Endothelial cell of umbilical vein (primary cell): ENCODE measurements around the gene SCAP. TPM values are rescaled to one million over a fixed set of nuclear protein-coding genes. Genes with fewer than 3 reads are reported as not detected.

Experiments
- BruUV-seq: library from RNA; stranded (reverse); fragments of 400-500 nt; replicated peaks from 2 replicates; lab custom pipeline; 2021; lab: Mats Ljungman, UMichigan
- CTCF ChIA-PET: fragments of 300-600, 350-600 bp; sonication (Branson Sonifier 250); formaldehyde crosslinking; loops from one replicate; lab custom pipeline; 2021; ENCODE audit warnings: antibody characterized with exemption, inconsistent platforms; lab: Charles Lee
- POLR2A ChIA-PET: fragments of 300-600, 350-600 bp; sonication (Branson Sonifier 250); formaldehyde crosslinking; loops from one replicate; lab custom pipeline; 2021; ENCODE audit warnings: antibody characterized with exemption, inconsistent platforms; lab: Charles Lee
- DNase-seq: peaks from one replicate; pipeline ENCODE4 v3.0.0-alpha.2; 2011; ENCODE audit warnings: low read depth, low spot score
- FAIRE-seq: peaks from 2 replicates; lab custom pipeline; 2011; peaks lifted over from hg19 to GRCh38; lab: Jason Lieb, UNC
- H2AFZ ChIP-seq: 2 replicates; pipeline ENCODE4 v1.6.0; 2012; ENCODE audit warnings: low read depth, low read length, control low read depth, inconsistent platforms
- H3K27ac ChIP-seq: 2 replicates; pipeline ENCODE4 v1.5.1; 2011; ENCODE audit warnings: low read depth, mild to moderate bottlenecking, control low read depth, low read length, moderate library complexity; ENCODE audit not compliant: insufficient read depth
- H3K27me3 ChIP-seq, 2 experiments: 2 replicates each; pipeline versions ENCODE4 v1.6.0 to v1.6.1; 2011; ENCODE audit warnings: low read length in 2 of 2, mixed read lengths in 1 of 2; ENCODE audit not compliant: control insufficient read depth in 2 of 2, insufficient read depth in 2 of 2
- H3K36me3 ChIP-seq, 2 experiments: 2 replicates in 1 of 2; 3 replicates in 1 of 2; pipeline ENCODE4 v1.5.1; 2011; ENCODE audit warnings: low read length in 2 of 2, mild to moderate bottlenecking in 1 of 2, moderate library complexity in 1 of 2; ENCODE audit not compliant: control insufficient read depth in 2 of 2, insufficient read depth in 2 of 2; ENCODE audit errors: extremely low read depth in 1 of 2
- H3K4me1 ChIP-seq: 3 replicates; pipeline ENCODE4 v1.5.1; 2011; ENCODE audit warnings: mild to moderate bottlenecking, low read length; ENCODE audit not compliant: control insufficient read depth, insufficient read depth; ENCODE audit errors: extremely low read depth
- H3K4me2 ChIP-seq: 2 replicates; pipeline ENCODE4 v1.6.1; 2011; ENCODE audit warnings: low read length, control low read depth, mixed read lengths; ENCODE audit not compliant: insufficient read depth
- H3K4me3 ChIP-seq, 3 experiments: fragments of 200-600 bp in 1 of 3; sonication (generic), shearing (Covaris generic) in 1 of 3; replicated peaks in 1 of 3; 2 replicates each; pipeline ENCODE4 v1.5.1; 2011 to 2016; ENCODE audit warnings: control low read depth in 3 of 3, low read length in 3 of 3, mild to moderate bottlenecking in 2 of 3, inconsistent platforms in 1 of 3, low read depth in 1 of 3, moderate library complexity in 1 of 3; ENCODE audit not compliant: insufficient read depth in 1 of 3
- H3K79me2 ChIP-seq: 2 replicates; pipeline ENCODE4 v1.6.0; 2012; ENCODE audit warnings: low read length, inconsistent platforms; ENCODE audit not compliant: control insufficient read depth, insufficient read depth
- H3K9ac ChIP-seq: replicated peaks from 2 replicates; pipeline ENCODE3; 2011; ENCODE audit warnings: low read length, control low read depth; ENCODE audit not compliant: insufficient read depth; ENCODE audit errors: extremely low read depth
- H3K9me1 ChIP-seq: replicated peaks from 3 replicates; pipeline ENCODE4 v1.6.0; 2011; ENCODE audit warnings: mild to moderate bottlenecking, low read length; ENCODE audit not compliant: control insufficient read depth, insufficient read depth; ENCODE audit errors: extremely low read depth
- H3K9me3 ChIP-seq: replicated peaks from 2 replicates; pipeline ENCODE4 v1.5.1; 2012; ENCODE audit warnings: low read length, inconsistent platforms; ENCODE audit not compliant: control insufficient read depth, insufficient read depth
- H4K20me1 ChIP-seq: replicated peaks from 2 replicates; pipeline ENCODE3; 2011; ENCODE audit warnings: mild to moderate bottlenecking, low read length; ENCODE audit not compliant: control insufficient read depth, insufficient read depth; ENCODE audit errors: extremely low read depth
- EZH2 ChIP-seq: IDR thresholded peaks from 2 replicates; pipeline ENCODE4 v1.6.1; 2012; ENCODE audit warnings: borderline replicate concordance, low read depth, mild to moderate bottlenecking, moderate library complexity, low read length, inconsistent platforms; ENCODE audit not compliant: severe bottlenecking
- FOS ChIP-seq: IDR thresholded peaks from 2 replicates; pipeline ENCODE4 v1.6.1; 2011; ENCODE audit warnings: mild to moderate bottlenecking, low read length, moderate library complexity, borderline replicate concordance; ENCODE audit not compliant: insufficient read depth
- GATA2 ChIP-seq: IDR thresholded peaks from 2 replicates; pipeline ENCODE4 v1.7.0; 2011; ENCODE audit warnings: low read depth, mild to moderate bottlenecking, moderate library complexity, mixed read lengths, low read length; ENCODE audit not compliant: insufficient read length, insufficient read depth
- JUN ChIP-seq: IDR thresholded peaks from 2 replicates; pipeline ENCODE4 v1.6.1; 2011; ENCODE audit warnings: borderline replicate concordance, low read depth; ENCODE audit not compliant: insufficient read length, insufficient read depth
- MAX ChIP-seq: IDR thresholded peaks from 2 replicates; pipeline ENCODE4 v1.6.1; 2011; ENCODE audit not compliant: insufficient read depth, insufficient read length
- MYC ChIP-seq: IDR thresholded peaks from one replicate; pipeline ENCODE4 v1.6.1; 2011; ENCODE audit warnings: mild to moderate bottlenecking, low read depth, low read length
- POLR2A ChIP-seq: IDR thresholded peaks from 2 replicates; pipeline ENCODE4 v1.6.1; 2012; ENCODE audit warnings: low read depth, mild to moderate bottlenecking, control low read depth, low read length
- POLR2AphosphoS5 ChIP-seq: IDR thresholded peaks from 2 replicates; pipeline ENCODE4 v1.6.1; 2012; ENCODE audit warnings: low read depth, mild to moderate bottlenecking, control low read depth, low read length, moderate library complexity; ENCODE audit not compliant: insufficient read depth
- dilution Hi-C: fragments of 300-500 bp; cut with MboI; formaldehyde crosslinking; loops from one replicate; pipeline ENCODE4 v1.15.0; 2019; ENCODE audit warnings: low sequenced_read_pairs; ENCODE audit not compliant: extremely low pct_ligation_motif_present
- intact Hi-C: fragments of 100-400 bp; cut with micrococcal nuclease; formaldehyde crosslinking; loops from one replicate; pipeline ENCODE4 v1.10.0; 2022
- polyA plus RNA-seq, 4 experiments: library from polyadenylated mRNA; depleted of rRNA in 3 of 4; stranded (reverse) in 3 of 4; unstranded in 1 of 4; fragments of >200 nt; gene quantifications; 2 replicates each; pipeline versions ENCODE4 v1.2.1 to v1.2.3, GENCODE V29; 2011 to 2012; ENCODE audit warnings: missing spikeins in 1 of 4
- total RNA-seq: library from RNA; stranded (reverse); gene quantifications from 2 replicates; pipeline ENCODE4 v1.2.3, GENCODE V29; 2021
- TF ChIP-seq, protein P1 (sequence below), 2 donors: IDR thresholded peaks; 1 replicate in 1 of 2; 2 replicates in 1 of 2; pipeline ENCODE4 v1.5.1; 2011; ENCODE audit warnings: low read length in 2 of 2, mild to moderate bottlenecking in 2 of 2, moderate library complexity in 2 of 2, control low read depth in 1 of 2, inconsistent platforms in 1 of 2, low read depth in 1 of 2; ENCODE audit not compliant: insufficient read depth in 1 of 2; ENCODE audit errors: extremely low read depth in 1 of 2

Gene SCAP
- total and polyA plus RNA-seq, 2 donors (not counting 3 experiments of a cell fraction or from before 2014, with no cell fraction given), result 34.7 to 59.0 TPM

DNA sequence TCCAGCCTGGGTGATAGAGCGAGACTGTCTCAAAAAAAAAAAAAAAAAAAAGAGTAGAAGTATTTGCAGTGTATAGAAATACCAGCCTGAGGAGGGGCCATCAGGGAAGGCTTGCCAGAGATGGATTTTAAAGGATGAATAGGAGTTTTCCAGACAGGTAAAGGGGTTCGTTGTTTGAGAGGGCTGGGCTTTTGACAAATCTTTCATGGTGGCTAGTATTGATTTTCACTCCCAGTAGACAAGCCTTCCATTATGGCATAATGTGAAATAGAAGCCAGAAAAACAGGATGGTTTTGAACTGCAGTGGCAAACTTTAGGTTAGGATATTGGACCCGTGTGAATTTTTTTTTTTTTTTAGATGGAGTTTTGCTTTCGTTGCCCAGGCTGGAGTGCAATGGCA is 91.3 kb downstream of the SCAP start:
- Histone ChIP-seq H3K79me2 (peaks cover 73% of the 10 kb centered on the region), H3K9ac (no peak overlapping the region), H3K4me1 (peaks cover 12% of the 10 kb centered on the region), H4K20me1 (peaks cover 2% of the 10 kb centered on the region), H3K9me3 (no peaks in the 10 kb centered on the region), H3K9me1 (no peaks in the 10 kb centered on the region), H3K27ac (no peak overlapping the region), H3K4me3 (no peak overlapping the region), H2AFZ (no peak overlapping the region), H3K4me2 (no peak overlapping the region), H3K36me3 (no peaks in the 10 kb centered on the region), H3K27me3 (no peaks in the 10 kb centered on the region)
- TF ChIP-seq, protein P1, sequence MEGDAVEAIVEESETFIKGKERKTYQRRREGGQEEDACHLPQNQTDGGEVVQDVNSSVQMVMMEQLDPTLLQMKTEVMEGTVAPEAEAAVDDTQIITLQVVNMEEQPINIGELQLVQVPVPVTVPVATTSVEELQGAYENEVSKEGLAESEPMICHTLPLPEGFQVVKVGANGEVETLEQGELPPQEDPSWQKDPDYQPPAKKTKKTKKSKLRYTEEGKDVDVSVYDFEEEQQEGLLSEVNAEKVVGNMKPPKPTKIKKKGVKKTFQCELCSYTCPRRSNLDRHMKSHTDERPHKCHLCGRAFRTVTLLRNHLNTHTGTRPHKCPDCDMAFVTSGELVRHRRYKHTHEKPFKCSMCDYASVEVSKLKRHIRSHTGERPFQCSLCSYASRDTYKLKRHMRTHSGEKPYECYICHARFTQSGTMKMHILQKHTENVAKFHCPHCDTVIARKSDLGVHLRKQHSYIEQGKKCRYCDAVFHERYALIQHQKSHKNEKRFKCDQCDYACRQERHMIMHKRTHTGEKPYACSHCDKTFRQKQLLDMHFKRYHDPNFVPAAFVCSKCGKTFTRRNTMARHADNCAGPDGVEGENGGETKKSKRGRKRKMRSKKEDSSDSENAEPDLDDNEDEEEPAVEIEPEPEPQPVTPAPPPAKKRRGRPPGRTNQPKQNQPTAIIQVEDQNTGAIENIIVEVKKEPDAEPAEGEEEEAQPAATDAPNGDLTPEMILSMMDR (IDR thresholded peaks at IDR 0.05; ENCODE audit: extremely low read depth in 1 of 2, insufficient read depth in 1 of 2, low read depth in 1 of 2, low read length in 2 of 2), result no peak
- no peak for TF ChIP-seq MAX
- TF ChIP-seq MYC, result no peak
- TF ChIP-seq FOS, result no peak
- TF ChIP-seq POLR2A, result no peak
- no peak for TF ChIP-seq POLR2AphosphoS5
- TF ChIP-seq JUN, result no peak
- TF ChIP-seq GATA2, result no peak
- TF ChIP-seq EZH2, result no peak
- FAIRE-seq (no peak), DNase-seq (no peak)
- dilution Hi-C loops (no loop called here), intact Hi-C loops (loop anchor here (5.0 kb wide), 2 partner anchors 102 to 222 kb away; partner anchors contain the start of genes KIF9, KLHL18 and SETD2)
- BruUV-seq, result no TSS peak
- ChIA-PET POLR2A (interaction anchor here (0.6 kb wide), 1 partner anchor 9 kb away, joined by 3 read pairs; no protein-coding TSS in a partner anchor), CTCF (no interaction called here)
